Stimulated activated CD4-positive, alpha-beta T cell treated with anti-CD3 and anti-CD28 coated beads, TNF-alpha, amount 100 ng/mL, for 24 hours (primary cell): ENCODE results near the gene PLCXD1.

ENCODE experiments used
- DNase-seq, 3 experiments: peaks; one replicate each; pipeline ENCODE4 v3.0.0-alpha.2; 2020; ENCODE audit warnings: low read depth in 3 of 3

PLCXD1 gene

DNA sequence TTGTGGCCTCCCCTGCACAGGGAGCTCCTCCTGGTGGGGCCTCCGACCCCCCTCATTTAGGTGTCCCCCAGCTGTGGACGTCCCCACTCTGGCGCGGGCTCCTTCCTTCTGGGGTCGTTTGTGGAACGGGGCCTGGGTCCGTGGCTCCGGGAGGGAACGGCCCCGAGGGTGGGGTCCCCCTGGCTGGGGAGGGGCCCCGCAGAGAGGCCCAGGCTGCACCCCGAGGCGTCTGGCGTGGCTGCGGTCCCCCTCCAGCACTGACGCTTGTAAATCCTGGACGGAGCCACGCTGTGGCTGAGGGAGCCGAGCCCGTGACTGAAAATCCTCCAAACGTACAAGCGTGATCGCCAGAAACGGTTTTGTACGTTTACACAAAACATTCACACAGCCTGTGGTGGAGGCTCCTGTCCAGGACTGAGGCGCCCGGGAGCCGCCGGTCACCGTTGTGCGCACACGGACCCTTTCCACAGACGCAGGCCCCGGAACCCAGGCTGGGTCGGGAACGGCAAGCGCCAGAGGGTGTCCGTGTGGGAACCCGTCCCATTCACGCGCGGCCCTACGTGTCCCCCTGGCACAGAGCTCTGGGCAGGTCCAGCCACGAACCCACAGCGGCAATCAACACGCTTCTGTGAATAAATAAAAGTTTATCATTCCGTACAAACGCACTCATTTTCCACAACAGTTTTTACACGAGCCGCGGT lies 52.6 kb downstream of the PLCXD1 start:
- no peak for DNase-seq

DNA sequence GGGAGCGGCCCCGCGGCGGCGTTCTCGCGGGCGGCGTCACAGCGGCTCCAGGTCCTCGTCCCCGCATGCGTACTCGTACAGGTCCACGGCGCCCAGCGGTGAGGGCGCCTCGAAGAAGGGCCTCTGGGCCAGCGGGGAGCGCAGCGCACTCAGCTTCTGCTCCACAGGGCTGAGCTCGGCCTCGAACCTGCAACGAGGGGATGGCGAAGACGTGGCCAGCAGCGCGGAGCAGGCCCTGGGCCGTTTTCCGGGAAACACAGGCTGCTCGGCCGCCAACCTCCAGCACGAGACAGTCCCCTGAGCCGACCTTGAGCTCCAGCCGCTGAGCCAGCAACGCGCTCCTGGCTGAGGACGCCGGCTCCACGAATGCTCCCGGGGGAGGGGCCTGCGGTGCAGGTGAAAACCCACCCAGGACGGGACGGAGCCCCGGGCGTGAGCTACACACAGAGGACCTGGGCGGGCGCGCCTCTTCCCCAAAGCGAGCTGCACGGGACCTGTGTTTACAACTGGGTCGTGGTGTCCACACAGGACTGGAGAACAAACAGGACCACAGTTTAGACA lies 53.2 kb downstream of the PLCXD1 start:
- DNase-seq: no peak

DNA sequence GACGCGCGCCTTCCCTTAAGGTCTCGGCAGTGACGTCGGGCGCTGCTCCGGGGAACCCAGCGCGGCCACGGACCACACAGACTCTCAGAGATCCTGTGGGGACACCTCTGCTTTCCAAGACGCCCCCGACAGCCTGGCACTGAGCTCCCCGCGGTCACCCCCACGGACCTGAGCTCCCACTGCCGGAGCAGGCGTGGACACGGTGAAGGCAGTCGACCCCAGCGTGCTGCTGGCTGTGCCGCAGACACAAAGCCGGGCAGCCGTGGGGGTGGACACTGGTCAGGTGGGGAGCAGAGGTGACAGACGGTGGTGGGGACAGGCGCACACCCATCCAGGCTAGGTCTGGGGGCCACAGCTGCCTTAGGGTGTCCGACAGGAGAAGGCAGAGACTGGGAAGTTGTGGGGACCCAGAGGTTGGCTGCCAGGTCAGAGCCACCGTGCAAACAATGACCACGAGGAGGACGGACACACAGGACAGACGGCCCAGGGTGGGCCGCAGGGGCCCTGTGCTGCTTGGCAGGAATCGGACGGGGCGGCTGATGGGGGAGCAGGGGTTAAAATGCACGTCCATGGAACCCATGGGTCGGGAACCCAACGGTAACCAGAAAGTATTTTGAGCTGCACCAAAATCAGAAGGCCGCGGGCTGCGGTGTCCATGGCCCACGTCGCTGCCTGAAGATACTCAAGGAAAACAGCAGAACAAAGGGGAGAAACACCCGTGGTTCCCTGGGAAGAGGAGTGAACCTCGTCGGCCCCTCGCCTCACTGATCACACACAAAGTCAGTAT lies 54.0 kb downstream of the PLCXD1 start:
- no peak for DNase-seq

DNA sequence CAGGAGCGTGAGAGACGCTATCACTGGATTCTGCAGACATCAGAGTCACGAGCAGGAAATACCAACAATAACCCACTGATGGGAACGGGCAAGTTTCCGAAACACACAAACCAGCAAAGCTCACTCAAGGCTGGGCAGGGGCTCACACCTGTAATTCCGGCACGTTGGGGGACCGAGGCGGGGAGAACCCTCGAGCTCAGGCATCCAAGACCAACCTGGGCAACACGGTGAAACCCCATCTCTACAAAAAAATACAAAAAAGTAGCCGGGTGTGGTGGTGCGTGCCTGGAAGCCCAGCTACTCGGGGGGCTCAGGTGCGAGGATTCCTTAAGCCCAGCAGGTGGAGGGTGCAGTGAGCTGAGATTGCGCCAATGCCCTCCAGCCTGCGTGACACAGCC lies 54.6 kb downstream of the PLCXD1 start:
- DNase-seq: no peak

DNA sequence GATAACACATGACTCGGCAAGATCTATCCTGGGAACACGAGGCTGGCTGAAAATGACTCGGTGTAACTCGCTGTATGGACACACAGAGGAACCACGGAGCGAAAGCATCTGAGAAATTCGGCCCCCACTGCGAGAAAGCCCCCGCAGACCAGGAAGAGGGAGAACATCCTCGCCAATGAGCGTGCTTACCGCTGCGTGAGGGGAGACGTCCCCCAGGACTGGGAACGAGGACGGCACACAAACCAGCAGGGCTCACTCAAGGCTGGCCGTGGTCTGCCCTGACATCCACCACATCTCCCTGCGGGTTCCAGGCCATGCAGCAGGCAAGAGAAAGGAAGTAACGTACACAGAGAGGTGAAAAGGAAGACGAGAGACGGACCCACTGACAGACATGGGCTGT lies 55.0 kb downstream of the PLCXD1 start:
- DNase-seq: no peak

DNA sequence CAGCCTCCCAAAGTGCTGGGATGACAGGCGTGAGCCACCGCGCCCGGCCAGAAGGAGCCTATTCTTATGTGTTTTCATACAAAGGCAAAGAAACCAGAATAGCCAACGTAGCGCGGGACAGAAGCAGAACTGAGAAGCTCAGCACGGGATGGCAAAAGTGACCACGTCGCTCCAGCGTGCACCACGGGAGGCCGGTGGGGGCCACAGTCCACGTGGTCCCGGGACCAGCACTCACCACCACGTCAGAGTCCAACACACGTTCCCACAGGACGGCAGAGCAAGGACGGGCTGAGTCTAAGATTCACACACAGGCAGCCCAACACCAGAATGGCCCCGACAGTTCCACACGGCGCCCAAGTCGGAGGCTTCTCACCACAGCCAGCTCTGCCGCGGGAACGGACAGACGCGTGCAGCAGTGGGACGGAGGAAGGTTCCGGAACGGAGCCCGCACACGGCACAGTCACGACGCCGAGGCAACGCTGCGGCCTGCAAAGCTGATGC lies 56.2 kb downstream of the PLCXD1 start:
- no peak for DNase-seq

- no peak for DNase-seq
Observed at GRCh38 chrX:338281-338835, 57.2 kb downstream of the PLCXD1 start.

DNA sequence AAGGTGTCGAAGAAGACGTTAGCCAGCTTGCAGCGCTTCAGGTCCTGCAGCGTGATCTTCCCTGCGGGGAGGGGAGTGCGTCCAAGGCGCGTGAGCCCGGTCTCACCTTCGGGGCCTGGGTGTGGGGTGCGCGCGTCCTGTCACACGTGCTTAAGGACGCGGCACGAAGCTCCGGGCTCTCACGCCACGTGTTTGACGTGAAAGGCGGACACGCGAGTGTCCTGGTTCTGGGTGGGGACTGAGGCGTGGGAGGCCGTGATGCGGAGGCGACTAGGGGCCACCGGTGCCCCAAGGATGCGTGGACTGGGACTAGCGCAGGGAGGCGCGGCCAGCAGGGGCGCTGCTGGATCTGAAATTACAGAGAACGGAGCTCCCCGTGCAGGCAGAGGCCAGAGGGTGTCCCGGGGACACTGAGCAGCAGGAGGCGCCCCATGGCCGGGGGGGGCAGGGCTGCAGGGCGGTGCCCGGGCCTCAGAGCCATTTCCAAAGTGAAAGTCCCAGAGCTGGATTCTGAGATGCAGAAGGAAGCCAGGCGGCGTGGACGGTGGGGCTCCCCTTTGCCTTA lies 57.7 kb downstream of the PLCXD1 start:
- DNase-seq: no peak

- no peak for DNase-seq
Observed at GRCh38 chrX:340121-340520, 58.9 kb downstream of the PLCXD1 start.

GRCh38 chrX:340641-341423 lies 59.7 kb downstream of the PLCXD1 start:
- DNase-seq: no peak

DNA sequence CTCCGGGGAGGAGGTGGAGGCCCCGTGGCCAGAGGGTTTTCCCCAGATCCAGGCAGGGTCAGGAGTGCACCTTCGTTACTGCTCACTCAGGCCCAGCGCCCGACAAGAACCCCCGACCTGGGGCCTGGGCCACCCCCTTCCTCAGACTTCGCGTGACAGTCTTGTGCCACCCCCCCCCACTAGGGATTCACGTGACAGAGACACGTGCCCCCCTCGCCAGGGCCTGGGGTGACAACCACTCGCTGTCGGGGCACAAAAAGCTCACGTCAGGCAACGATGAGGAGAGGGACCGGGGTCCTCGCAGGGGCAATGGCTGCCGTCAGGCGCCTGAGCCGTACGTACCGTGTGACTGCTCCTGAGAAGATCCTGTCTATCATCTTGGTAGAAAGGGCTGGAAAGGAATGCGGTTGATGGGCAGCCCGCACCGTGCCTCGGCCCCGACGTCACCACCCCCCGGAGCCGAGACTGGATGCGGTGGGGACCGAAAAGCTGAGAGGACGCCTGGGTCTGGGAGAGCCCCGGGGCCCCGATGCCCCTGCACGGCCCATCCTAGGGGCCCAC lies 60.4 kb downstream of the PLCXD1 start:
- DNase-seq: no peak

- no peak for DNase-seq
Observed at GRCh38 chrX:344371-344901, 63.3 kb downstream of the PLCXD1 start.

GRCh38 chrX:345020-345925 lies 64.1 kb downstream of the PLCXD1 start:
- DNase-seq: no peak

- DNase-seq: no peak
Observed at GRCh38 chrX:346034-346813, 65.0 kb downstream of the PLCXD1 start.

- DNase-seq: no peak
Observed at GRCh38 chrX:347351-348117, 66.4 kb downstream of the PLCXD1 start.

DNA sequence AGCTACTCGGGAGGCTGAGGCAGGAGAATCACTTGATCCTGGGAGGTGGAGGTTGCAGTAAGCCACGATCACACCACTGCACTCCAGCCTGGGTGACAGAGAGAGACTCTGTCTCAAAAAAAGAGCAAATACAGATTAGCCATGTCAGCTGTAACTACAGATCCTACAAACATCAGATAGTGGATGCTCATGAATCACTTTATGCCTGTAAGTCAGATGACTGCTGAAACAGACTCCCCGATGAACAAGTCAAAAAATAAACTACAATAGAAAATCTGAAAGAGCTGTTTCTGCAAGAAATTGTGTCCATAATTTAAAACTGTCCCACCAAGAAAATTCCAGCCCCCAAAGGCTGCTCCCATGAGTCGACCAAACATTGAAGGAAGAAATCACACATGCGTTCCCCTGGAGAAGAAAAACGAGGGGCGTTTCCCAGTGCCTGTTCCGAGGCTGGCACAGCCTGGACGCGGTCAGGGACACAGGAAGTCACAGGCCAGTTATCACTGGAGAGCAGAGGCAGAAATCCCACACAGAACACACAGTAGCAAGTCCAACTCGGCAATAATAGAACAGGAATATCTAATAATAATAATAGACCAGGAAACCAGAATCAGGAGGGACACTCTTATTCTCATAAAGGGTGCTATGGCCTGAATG lies 67.4 kb downstream of the PLCXD1 start:
- DNase-seq: no peak

- DNase-seq: no peak
Observed at GRCh38 chrX:349196-349595, 68.0 kb downstream of the PLCXD1 start.

DNA sequence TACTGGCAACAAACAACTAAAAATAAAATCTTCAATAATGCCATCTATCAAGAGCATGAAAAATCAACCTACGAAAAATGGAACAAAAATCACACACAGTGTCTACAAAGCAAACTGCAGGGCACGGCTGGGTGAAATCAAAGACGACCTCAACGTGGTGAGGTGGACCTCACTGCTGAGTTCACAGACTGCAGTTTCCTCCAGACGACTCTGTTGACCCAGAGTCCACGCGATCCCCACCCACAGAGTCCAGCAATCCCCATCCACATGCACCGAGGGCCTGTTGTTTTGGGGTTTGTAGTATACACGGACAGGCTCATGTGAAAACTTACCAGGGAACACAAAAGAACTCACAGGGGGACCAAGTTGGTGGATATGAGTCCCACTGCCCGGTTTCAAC lies 68.5 kb downstream of the PLCXD1 start:
- no peak for DNase-seq
